Measurements from ENCODE around the gene PFKFB2.
A peak's percentile ranks its signal among the peaks of the same experiment; 100 is the strongest.
"Not testable (repeated sequence)": the region's sequence is repeated elsewhere in the genome, so short reads cannot be mapped to it uniquely, and the experiment has no call there.

The PFKFB2 gene

DNA sequence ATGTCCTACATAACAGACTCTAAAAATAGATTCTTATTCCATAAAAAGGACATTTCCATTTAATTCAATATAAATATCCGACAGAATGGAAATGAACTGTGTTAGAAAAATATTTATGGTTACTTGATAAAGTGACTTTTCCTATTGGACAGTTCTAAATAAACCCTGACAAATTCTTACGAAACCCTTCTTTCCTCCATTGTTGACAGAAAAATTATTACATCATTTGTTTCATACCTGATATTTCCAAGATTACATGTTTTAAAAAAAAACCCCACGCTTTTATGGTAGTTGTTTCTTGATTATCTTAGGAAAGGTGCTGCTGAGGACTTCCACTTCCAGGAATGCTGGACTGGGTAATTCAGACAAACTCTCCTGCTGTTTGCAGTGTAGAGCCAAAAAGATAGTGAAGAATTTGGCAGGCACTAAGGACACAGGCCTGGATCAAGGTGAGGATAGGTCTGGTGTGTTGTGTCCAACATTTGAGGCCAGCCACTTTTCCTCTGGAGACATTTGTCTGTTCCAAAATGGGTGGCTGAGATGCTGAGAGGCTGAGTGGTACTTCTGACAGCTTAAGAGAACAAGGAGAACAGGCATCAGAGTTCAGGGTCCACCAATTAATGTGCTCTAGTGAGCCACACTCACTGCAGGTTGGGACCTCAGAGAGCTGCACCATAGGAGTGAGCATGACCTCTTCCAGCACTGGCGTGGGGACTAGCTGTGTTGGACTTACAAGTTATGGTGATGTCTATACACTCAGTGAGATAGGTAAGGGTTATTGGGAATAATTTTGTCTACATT is 13.5 kb upstream of the PFKFB2 start:
- DNase-seq (ENCODE audit: low spot score): no peak

DNA sequence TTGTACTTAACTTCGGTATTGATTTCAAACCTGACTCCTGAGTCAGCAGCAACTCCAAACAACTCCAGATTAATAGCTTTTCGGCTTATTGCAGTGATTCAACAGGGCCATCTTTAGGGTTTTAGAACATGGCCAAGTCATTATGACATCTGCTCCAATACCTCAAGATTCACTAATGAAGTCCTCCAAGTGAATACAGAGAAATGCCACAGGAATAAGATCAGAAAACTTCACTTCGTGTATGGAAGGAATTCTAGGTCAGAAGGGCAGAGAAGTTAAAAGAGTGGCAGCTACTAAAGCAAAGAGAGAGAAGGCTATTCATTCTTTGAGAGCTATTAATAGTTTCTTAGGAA is 12.9 kb upstream of the PFKFB2 start:
- DNase-seq (ENCODE audit: low spot score): no peak

DNA sequence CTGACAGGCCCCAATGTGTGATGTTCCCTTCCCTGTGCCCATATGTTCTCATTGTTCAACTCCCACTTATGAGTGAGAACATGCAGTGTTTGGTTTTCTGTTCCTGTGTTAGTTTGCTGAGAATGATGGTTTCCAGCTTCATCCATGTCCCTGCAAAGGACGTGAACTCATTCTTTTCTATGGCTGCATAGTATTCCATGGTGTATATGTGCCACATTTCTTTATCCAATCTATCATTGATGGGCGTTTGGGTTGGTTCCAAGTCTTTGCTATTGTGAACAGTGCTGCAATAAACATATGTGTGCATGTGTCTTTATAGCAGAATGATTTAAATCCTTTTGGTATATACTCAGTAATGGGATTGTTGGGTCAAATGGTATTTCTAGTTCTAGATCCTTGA is 11.7 kb upstream of the PFKFB2 start:
- DNase-seq (ENCODE audit: low spot score): not testable (repeated sequence)

DNA sequence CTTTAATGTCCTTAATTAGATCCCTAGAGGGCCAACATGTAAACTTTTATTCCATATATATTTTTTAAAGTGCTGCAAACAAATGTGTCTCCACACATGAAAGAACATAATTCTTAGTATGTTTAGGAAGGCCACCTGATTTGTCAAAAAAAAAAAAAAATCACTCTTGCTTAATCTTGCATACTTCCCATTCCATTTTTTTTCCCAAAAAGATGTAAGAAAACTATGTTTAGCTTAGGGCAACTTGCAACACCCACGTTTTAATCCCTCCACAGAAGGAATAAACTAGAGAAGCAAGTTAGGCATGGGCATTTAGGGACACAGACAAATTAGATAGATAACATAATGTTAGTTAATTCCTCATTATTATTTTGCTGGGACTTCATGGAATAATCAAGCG is 7.6 kb upstream of the PFKFB2 start:
- DNase-seq (ENCODE audit: low spot score): no peak

DNA sequence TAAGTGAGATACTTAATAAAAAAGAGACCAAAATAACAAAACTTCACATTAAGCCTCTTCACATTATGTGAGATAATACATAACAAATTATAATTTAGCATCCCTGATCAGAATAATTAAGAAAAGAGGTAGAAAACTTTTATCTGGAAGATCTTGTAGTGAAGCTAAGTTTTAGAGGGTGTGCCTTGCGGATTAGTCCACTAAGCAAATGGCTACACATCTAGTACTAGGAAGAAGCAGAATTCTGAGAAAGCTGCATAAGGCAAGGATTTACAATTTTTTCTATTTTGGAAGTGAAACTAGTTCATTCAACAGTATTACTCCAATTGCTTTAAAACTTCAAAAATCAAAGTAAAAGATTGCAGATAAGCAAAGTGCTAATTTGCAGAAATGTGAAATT is 5.6 kb upstream of the PFKFB2 start:
- DNase-seq (ENCODE audit: low spot score): no peak

DNA sequence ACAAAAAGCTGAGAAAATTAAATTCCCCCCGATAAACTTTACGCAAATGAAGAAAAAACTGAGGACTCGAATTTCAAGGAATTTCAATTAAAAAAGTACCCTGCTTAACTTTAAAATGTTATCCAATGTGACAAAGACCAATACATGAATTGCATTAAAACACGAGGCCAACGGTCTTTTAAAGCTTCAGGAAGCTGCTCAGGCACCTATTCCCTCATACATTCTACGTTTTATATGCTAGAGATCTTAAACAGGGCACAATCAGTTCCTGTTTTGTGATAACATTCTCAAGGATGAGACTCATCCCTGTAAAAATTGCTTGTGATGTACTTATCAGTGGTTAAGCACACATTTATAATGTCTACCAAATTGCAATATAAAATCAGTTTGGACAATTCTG is 5.0 kb upstream of the PFKFB2 start:
- no peak for DNase-seq (ENCODE audit: low spot score)

DNA sequence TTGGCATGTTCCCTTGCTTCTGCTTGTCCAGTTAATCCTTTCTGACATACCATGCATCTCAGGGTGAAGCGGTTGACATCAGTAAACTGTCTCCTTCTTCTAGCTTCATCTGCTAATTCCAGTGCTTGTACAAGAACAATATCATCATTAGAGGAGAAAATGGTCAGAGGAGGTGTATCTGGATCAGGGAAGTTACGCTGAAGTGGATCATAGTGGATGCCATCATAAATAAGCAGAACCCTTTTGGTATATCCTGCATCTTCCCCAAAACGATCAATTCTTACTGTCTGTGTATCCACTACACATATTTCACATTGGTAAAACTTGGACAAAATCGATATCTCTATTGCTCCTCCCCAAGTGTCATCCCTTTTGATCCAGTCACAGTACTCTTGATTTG is 4.0 kb upstream of the PFKFB2 start:
- DNase-seq (ENCODE audit: low spot score): no peak

DNA sequence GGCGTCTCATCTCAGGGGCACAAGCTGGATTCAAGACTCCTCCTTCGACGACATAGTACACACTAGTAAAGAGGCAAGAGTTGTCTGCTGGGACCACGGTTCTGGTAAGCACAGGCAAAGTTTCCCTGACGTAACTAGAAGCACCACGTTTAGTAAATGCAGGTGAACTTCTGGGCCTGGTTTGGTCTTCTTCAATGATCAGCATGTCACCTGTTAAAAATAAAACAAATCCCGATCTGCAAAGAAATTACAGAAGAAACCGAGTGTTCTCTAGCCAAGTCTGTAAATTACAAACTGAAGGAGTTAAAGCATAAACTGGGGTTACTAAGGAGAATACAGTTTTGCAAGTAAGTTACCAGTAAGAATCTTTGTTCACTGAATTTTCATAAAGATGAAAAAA is 3.6 kb upstream of the PFKFB2 start:
- no peak for DNase-seq (ENCODE audit: low spot score)

DNA sequence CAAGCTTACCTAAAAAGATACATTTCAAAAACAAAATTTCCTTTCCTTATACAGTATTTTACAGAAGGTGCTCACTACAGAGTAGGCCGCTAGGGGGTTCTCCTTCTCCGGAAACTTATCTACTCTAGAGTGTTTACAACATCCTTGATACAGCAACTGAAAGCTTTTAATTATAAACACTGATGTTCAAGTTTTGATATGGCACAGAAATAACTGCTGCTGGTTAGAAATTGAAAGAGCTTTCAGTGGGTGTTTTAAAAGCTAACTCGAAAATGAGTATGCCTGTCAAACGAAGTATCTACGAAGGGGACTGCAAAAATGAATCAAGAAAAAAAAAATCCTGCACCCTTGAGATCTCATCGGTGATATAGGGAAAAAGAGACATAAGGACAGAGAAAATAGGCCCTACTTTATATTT is 3.1 kb upstream of the PFKFB2 start:
- peak; percentile 40 for DNase-seq (ENCODE audit: low spot score)

DNA sequence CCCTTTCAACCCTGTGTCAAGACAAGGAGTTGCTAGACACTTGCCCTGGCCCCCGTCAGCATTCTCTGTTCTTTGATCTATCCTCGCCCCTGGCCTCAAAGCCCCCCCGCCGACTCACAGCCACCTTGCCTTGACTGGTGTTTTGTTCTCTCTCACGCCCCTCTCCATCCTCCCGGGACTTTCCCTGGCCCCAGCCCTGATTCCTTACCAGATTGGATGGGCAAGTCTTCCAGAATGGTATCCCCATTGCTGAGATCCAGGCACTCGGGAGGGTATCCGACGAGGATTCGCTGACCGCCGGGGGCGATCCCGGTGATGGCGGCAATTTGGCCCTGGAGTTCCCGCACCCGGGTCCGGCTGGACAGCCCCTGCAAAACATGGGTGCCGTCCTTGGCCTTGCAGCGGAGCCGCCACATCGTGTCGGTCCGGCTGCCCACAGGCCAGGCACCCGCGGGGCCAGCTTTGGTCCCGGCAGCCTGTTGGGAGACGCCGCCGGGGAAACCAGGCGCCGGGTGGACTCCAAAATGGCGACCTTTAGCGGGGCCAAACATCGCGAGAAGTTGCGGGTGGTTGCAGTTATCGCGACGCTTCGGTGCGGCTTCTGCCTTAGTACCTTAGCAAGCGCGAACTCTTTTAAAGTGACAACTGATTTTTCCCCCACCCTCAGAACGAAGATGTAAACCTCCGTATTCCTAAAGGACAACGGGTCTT is 2.4 kb upstream of the PFKFB2 start:
- DNase-seq (ENCODE audit: low spot score): peak; percentile 45

DNA sequence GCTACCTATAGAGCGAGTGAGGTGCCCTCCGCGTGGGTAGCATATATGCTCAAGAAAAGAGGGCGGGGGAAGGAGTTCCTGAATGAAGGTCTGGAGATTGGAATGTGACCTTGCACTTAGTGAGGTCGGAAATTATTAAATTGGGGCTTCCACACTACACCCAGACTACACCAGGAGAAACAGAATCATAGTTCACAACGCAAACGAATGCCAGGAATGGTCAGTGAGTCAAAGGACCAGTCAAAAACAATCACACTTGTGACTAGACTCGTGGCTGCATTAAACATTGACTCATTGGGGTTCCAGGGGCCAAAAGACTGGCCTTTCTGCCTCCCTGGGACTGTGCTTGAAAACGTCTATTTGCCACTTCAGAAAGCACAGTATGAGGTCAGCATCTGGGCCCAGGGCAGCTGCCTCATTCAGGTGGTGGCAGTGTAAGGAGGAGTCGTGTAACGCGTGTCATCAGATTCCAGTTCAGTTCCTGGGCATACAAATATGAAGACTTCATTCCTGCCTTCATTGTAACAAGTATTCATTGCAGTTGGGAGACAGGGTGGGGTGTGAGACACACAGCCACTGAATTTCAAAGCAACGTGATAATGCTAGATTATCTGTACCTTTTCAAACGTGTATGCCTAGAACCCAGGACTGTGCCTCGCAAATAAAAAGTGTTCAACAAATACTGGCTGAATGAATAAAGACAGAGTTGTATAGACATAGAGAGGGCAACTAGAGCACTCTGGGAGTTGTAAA is 1.7 kb upstream of the PFKFB2 start, which contains the start of gene YOD1:
YOD1 (minus strand) TSS at position 18 of the 753 bp plus-strand sequence. CDS start 178 bp downstream, outside the sequence.
- no peak for DNase-seq (ENCODE audit: low spot score)

DNA sequence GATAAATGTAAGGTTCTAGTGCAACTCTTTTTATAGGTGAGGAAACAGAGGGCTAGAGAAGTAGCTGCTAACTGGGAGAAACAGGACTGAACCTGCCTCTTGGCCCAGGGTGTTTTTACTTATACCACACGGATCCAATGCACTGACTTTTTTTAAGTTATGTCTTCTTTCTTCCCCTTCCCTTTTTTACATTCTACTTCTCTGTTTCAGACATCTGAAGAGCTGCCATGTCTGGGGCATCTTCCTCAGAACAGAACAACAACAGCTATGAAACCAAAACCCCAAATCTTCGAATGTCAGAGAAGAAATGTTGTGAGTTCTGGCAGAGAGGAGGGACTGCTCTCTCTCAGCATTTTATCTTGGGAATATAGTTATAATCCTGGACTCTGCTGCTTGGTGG is 1.4 kb downstream of the PFKFB2 start:
- DNase-seq (ENCODE audit: low spot score): no peak

DNA sequence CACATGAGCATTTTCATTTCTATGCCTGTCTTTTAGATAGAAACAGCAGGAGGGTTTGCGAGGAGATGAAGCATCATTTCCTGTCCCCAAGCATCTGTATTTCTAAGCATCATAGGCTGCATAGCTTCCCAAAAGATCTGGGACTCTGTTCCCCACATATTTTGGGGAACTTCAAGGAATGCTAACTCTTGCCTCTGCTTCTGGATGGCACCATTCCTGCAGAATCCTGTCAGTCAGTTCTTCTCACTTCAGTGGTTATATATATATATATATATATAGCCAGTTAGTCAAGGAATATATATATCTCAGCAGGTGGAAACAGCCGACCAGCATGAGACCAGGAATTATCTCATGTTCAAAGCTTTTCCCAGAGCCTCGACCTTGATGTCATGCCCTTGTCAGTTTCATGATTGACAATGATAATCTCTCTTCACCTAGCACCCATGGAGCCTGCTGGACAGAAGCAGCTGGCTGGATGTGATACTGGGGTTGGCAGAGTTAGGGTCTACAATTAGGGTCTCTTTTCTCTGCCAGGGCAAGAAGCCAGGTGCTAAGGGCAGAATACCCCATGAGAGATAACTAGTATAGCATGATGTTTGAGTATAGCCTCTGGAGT is 2.4 kb downstream of the PFKFB2 start:
- no peak for DNase-seq (ENCODE audit: low spot score)

DNA sequence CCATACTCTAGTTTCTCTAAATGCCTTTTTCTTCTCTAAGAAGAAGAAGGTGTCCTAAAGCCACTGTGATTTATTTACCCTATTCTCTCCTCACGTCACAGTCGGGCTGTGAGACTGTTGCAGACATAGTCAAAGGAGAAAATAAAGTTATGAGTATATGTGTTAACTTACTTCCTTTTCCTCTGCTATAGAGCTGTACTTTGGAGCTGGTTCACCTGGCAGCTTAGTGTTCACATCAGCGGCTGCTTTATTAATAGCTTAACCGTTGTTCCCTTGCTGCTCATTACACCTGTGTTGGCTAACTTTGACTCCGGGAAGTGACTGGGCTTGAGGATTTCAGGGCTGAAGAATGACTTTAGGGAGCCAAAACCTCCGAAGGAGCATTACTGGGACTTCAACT is 3.6 kb downstream of the PFKFB2 start:
- DNase-seq (ENCODE audit: low spot score): no peak

DNA sequence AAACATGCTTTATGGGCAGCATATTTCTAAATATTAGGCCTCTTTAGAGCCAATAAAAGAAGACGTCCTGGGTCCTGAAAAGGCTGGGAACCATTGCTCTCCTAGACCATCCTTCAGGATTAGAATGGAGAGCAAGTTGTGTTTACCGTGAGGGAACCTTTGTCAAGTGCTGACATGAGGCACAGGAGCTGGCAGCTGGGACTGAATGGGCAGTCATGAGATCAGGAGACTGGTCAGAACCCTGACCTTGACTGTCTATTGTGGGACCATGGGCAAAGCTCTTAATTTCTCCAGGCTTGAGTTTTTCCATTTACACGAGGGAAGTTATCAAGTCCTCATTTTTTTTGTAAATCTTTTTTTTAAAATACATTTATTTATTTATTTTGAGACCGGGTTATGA is 5.2 kb downstream of the PFKFB2 start:
- no peak for DNase-seq (ENCODE audit: low spot score)

DNA sequence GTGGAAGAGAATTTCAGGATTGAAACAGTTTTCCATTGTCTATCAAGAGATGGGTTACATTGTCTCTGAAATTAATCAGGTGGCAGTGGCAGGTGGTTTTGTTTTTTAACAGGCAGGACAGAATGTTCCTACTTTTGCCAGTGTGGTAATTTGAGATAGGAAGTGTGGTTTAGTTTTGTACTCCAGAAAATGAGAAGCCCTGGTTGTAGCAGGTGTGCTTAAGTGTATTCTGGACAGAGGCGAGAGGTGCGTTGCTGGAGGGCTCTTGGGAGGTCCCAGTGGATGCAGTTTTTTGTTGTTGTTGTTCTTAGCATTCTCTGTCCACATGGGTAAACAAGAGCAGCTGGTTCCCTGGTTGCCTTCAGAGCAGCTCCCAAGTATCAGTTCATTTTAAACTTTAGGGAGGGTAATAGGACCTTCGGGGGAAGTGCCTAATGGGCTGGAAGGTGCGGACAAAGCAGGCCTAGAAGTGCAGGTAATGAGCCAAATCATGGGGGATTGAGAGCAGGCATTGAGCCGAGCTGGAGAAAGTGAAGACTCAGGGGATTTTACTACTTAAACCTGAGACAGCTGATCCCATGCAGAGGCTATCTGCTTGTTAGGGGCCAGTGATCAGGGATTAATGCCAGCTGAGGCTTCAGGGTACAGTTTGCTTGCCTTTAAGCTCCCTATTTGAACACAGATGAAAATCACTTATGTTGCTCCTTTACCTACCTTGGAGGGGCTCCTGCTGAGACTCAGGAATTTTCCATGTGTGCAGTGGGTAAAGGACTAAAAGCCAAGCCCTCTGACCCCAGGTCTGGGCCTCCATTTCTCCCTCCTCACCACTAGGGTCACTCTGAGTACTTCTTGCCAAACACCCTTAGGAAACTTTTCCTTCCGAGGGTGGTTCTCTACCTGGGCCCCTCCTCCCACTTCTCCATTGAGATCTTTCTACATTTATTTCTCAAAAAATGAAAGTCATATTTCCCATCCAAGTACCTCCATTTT is 6.1 kb downstream of the PFKFB2 start:
- no peak for DNase-seq (ENCODE audit: low spot score)

DNA sequence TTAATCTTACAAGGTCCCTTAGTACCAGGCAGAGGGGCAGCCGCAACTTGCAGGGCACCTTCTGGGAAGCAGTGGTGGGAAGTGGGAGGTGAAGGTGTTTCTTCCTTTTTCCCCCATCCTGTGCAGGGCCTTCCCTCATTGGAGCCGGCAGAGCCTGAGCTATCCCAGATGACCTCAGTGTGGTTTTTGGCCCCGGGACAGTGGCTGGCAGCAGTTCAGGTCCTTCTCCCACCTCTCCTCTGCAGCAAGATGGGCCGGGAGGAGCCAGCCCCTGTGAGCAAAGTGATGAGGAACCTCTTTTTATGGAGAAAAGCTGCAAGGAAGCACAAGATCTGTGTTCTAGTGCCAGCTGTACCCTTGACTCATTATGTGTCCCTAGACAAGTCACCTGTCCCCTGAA is 6.8 kb downstream of the PFKFB2 start:
- DNase-seq (ENCODE audit: low spot score): no peak

DNA sequence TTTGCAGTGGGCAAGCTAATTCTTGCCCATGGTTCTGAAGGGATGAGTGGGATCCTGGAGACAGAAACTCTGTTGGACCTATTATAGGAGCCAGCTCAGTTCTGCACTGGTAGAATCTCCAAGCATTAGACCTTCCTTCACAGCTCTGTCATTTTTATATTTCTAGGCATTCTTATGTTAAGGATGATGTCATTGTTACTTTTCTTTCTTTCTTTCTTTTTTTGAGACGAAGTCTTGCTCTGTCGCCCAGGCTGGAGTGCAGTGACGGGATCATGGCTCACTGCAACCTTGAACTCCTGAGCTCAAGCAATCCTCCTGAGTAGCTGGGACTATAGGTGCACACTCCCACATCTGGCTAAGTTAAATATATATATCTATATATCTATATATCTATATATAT is 7.5 kb downstream of the PFKFB2 start:
- DNase-seq (ENCODE audit: low spot score): no peak

DNA sequence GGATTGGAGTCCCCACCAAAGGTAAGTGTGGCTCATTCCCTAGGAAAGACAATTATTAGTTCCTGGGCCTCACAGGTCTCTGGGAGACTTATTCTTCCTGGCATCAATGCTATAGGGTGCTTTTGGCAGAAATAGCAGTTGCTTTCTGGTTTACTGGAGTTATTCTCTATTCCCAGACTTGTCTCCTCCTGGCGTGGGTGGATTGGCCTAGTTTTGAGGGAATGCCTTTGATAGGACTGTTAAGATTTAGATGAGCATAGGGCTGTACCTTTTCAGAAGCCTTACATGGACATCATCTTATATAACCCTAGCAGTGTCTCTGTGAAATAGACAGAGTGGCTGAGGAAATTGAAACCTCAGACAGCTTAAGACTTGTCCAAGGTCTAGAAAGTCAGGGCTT is 9.0 kb downstream of the PFKFB2 start:
- DNase-seq (ENCODE audit: low spot score): no peak

DNA sequence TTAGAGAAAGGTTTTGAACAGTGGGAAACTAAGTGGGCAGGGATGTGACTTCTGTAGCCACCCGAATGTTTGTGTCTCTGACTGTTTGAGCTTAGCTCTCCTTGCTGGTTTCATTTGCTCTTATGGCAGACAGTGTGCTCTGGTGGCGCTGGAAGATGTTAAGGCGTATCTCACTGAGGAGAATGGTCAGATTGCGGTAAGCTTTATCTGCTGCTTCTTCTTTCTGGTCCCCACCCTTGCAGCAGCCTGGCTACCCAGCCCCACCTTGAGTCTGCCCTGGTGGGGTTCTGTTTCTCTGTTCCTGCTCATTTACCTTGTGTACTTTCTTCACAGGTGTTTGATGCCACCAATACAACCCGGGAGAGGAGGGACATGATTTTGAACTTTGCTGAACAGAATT is 9.9 kb downstream of the PFKFB2 start:
- no peak for DNase-seq (ENCODE audit: low spot score)

DNA sequence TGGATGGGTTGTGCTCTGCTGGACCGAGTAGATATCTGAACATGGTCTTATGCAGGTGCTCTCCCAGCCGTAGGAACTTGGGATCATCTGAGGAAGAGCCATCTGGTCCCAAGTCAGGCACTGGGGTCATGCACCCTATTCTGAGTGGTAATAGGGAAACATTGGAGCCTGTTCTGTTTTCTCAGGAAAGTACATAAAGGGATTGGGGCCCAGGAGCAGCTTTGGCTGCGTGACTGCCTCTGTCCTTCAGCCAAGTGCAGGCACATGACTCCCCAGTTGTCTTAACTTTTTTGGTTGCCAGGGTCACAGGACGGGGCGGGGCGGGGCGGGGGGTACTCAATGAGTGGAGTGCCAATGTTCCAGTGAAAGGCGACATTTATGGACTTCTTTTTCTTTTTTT is 11.5 kb downstream of the PFKFB2 start:
- no peak for DNase-seq (ENCODE audit: low spot score)
